ENCODE measurements around the gene PIP4K2A.

PIP4K2A gene

GRCh38 chr10:22494007-22494406, 220.4 kb downstream of the PIP4K2A start:
- in situ Hi-C loops (cut with MboI; ENCODE audit: low sequenced_read_pairs), result no loop called here

GRCh38 chr10:22491931-22492615, 222.3 kb downstream of the PIP4K2A start:
- in situ Hi-C loops (cut with MboI; ENCODE audit: low sequenced_read_pairs), result no loop called here

- in situ Hi-C loops (cut with MboI; ENCODE audit: low sequenced_read_pairs), result no loop called here
These were observed 222.9 kb downstream of the PIP4K2A start for GRCh38 chr10:22491480-22491879.

- in situ Hi-C loops (cut with MboI; ENCODE audit: low sequenced_read_pairs), result no loop called here
These were observed 224.4 kb downstream of the PIP4K2A start for GRCh38 chr10:22489975-22490374.

GRCh38 chr10:22489467-22489866, 224.9 kb downstream of the PIP4K2A start:
- in situ Hi-C loops (cut with MboI; ENCODE audit: low sequenced_read_pairs), result no loop called here

GRCh38 chr10:22486431-22486830, 227.9 kb downstream of the PIP4K2A start:
- in situ Hi-C loops (cut with MboI; ENCODE audit: low sequenced_read_pairs), result no loop called here
